ENCODE data around the gene FREY1. TPM values are rescaled to one million over a fixed set of nuclear protein-coding genes. Genes with fewer than 3 reads are reported as not detected.

FREY1 gene
- 1.6 TPM for total RNA-seq

GRCh38 chr11:45906965-45907611 is at the start of gene FREY1:
Gene FREY1 (minus strand): TSS chr11:45907271. CDS start chr11:45907245, 26 bp downstream.
- Histone ChIP-seq H3K4me3 (ENCODE audit: low read length) (no peak within 1 kb of the TSS), H3K27me3 (ENCODE audit: insufficient read depth, low read length) (no peaks in the 10 kb centered on the region), H3K4me1 (ENCODE audit: insufficient read depth, low read length) (no peaks in the 10 kb centered on the region), H3K9me3 (ENCODE audit: low read depth, low read length) (no peaks in the 10 kb centered on the region)

- H3K4me1 ChIP-seq (ENCODE audit: insufficient read depth, low read length) = no peaks in the 10 kb centered on the region
- H3K27me3 ChIP-seq (ENCODE audit: insufficient read depth, low read length) = no peaks in the 10 kb centered on the region
- H3K4me3 ChIP-seq (ENCODE audit: low read length) = no peak overlapping the region
- H3K9me3 ChIP-seq (ENCODE audit: low read depth, low read length) = no peaks in the 10 kb centered on the region
These were observed 42.9 kb upstream of the FREY1 start for GRCh38 chr11:45949992-45950407.

- Histone ChIP-seq H3K4me3 (ENCODE audit: low read length) (no peak overlapping the region), H3K27me3 (ENCODE audit: insufficient read depth, low read length) (no peaks in the 10 kb centered on the region), H3K9me3 (ENCODE audit: low read depth, low read length) (no peaks in the 10 kb centered on the region), H3K4me1 (ENCODE audit: insufficient read depth, low read length) (no peaks in the 10 kb centered on the region)
These were observed 41.3 kb upstream of the FREY1 start for GRCh38 chr11:45948356-45948755.

- H3K4me1 ChIP-seq (ENCODE audit: insufficient read depth, low read length) = no peaks in the 10 kb centered on the region
- H3K4me3 ChIP-seq (ENCODE audit: low read length) = no peak overlapping the region
- H3K9me3 ChIP-seq (ENCODE audit: low read depth, low read length) = no peaks in the 10 kb centered on the region
- H3K27me3 ChIP-seq (ENCODE audit: insufficient read depth, low read length) = no peaks in the 10 kb centered on the region
These were observed 40.8 kb upstream of the FREY1 start for GRCh38 chr11:45947885-45948284.

GRCh38 chr11:45945397-45945999 is 38.4 kb upstream of the FREY1 start:
- H3K27me3 ChIP-seq (ENCODE audit: insufficient read depth, low read length) = no peaks in the 10 kb centered on the region
- no peaks in the 10 kb centered on the region for H3K4me1 ChIP-seq (ENCODE audit: insufficient read depth, low read length)
- no peaks in the 10 kb centered on the region for H3K9me3 ChIP-seq (ENCODE audit: low read depth, low read length)
- no peak overlapping the region for H3K4me3 ChIP-seq (ENCODE audit: low read length)

- Histone ChIP-seq H3K4me1 (ENCODE audit: insufficient read depth, low read length) (peaks cover 7% of the 10 kb centered on the region), H3K4me3 (ENCODE audit: low read length) (no peak overlapping the region), H3K27me3 (ENCODE audit: insufficient read depth, low read length) (no peaks in the 10 kb centered on the region)
These were observed 35.3 kb upstream of the FREY1 start for GRCh38 chr11:45942381-45942780.

GRCh38 chr11:45941285-45941684 is 34.2 kb upstream of the FREY1 start:
- no peak overlapping the region for H3K4me3 ChIP-seq (ENCODE audit: low read length)
- no peaks in the 10 kb centered on the region for H3K9me3 ChIP-seq (ENCODE audit: low read depth, low read length)
- peaks cover 16% of the 10 kb centered on the region for H3K4me1 ChIP-seq (ENCODE audit: insufficient read depth, low read length)
- H3K27me3 ChIP-seq (ENCODE audit: insufficient read depth, low read length) = no peaks in the 10 kb centered on the region

More at GRCh38 chr11:45942381-45942780, 35.3 kb upstream of the FREY1 start:
- no peaks in the 10 kb centered on the region for H3K9me3 ChIP-seq (ENCODE audit: low read depth, low read length)

GRCh38 chr11:45939836-45940235 is 32.8 kb upstream of the FREY1 start:
- H3K27me3 ChIP-seq (ENCODE audit: insufficient read depth, low read length) = no peaks in the 10 kb centered on the region
- no peak overlapping the region for H3K4me3 ChIP-seq (ENCODE audit: low read length)
- no peaks in the 10 kb centered on the region for H3K9me3 ChIP-seq (ENCODE audit: low read depth, low read length)
- H3K4me1 ChIP-seq (ENCODE audit: insufficient read depth, low read length) = peaks cover 30% of the 10 kb centered on the region

GRCh38 chr11:45937916-45938315 is 30.8 kb upstream of the FREY1 start:
- H3K27me3 ChIP-seq (ENCODE audit: insufficient read depth, low read length) = no peaks in the 10 kb centered on the region
- peaks cover 49% of the 10 kb centered on the region for H3K4me1 ChIP-seq (ENCODE audit: insufficient read depth, low read length)
- no peaks in the 10 kb centered on the region for H3K9me3 ChIP-seq (ENCODE audit: low read depth, low read length)
- no peak overlapping the region for H3K4me3 ChIP-seq (ENCODE audit: low read length)

- Histone ChIP-seq H3K27me3 (ENCODE audit: insufficient read depth, low read length) (no peaks in the 10 kb centered on the region), H3K4me1 (ENCODE audit: insufficient read depth, low read length) (peaks cover 61% of the 10 kb centered on the region), H3K9me3 (ENCODE audit: low read depth, low read length) (no peaks in the 10 kb centered on the region)
These were observed 29.5 kb upstream of the FREY1 start for GRCh38 chr11:45936511-45937054.

GRCh38 chr11:45935349-45936064 is 28.4 kb upstream of the FREY1 start:
- no peaks in the 10 kb centered on the region for H3K9me3 ChIP-seq (ENCODE audit: low read depth, low read length)
- H3K27me3 ChIP-seq (ENCODE audit: insufficient read depth, low read length) = no peaks in the 10 kb centered on the region
- H3K4me3 ChIP-seq (ENCODE audit: low read length) = no peak overlapping the region
- peaks cover 72% of the 10 kb centered on the region for H3K4me1 ChIP-seq (ENCODE audit: insufficient read depth, low read length)

More at GRCh38 chr11:45936511-45937054, 29.5 kb upstream of the FREY1 start:
- H3K4me3 ChIP-seq (ENCODE audit: low read length) = no peak overlapping the region

- Histone ChIP-seq H3K4me1 (ENCODE audit: insufficient read depth, low read length) (peaks cover 79% of the 10 kb centered on the region), H3K27me3 (ENCODE audit: insufficient read depth, low read length) (no peaks in the 10 kb centered on the region), H3K9me3 (ENCODE audit: low read depth, low read length) (no peaks in the 10 kb centered on the region), H3K4me3 (ENCODE audit: low read length) (no peak overlapping the region)
These were observed 27.7 kb upstream of the FREY1 start for GRCh38 chr11:45934580-45935318.

GRCh38 chr11:45933846-45934579 is 26.9 kb upstream of the FREY1 start:
- peaks cover 85% of the 10 kb centered on the region for H3K4me1 ChIP-seq (ENCODE audit: insufficient read depth, low read length)
- H3K27me3 ChIP-seq (ENCODE audit: insufficient read depth, low read length) = no peaks in the 10 kb centered on the region
- no peaks in the 10 kb centered on the region for H3K9me3 ChIP-seq (ENCODE audit: low read depth, low read length)
- no peak overlapping the region for H3K4me3 ChIP-seq (ENCODE audit: low read length)

GRCh38 chr11:45933131-45933831 is 26.2 kb upstream of the FREY1 start:
- Histone ChIP-seq H3K9me3 (ENCODE audit: low read depth, low read length) (no peaks in the 10 kb centered on the region), H3K27me3 (ENCODE audit: insufficient read depth, low read length) (no peaks in the 10 kb centered on the region), H3K4me3 (ENCODE audit: low read length) (peak overlapping the region; percentile 53), H3K4me1 (ENCODE audit: insufficient read depth, low read length) (peaks cover 92% of the 10 kb centered on the region)
